ENCODE data around the gene ATG4C.

DNA sequence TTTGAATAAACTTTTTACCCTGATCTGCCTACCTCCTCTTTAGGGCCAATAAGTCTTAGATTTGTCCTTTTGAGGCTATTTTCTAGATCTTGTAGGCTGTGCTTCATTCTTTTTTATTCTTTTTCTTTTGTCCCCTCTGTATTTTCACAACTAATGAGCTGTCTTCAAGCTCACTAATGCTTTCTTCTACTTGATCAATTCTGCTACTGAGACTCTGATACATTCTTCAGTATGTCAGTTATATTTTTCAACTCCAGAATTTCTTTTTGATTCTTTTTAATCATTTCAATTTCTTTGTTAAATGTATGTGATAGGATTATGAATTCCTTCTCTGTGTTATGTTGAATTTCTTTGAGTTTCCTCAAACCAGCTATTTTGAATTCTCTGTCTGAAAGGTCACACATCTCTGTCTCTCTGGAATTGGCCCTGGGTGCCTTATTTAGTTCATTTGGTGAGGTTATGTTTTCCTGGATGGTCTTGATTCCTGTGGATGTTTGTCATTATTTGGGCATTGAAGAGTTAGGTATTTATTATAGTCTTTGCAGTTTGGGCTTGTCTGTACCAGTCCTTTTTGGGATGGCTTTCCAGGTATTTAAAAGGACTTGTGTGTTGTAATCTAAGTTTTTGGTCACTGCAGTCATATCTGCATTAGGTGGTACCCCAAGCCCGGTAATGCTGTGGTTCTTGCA is 11.2 kb upstream of the ATG4C start:
- TF ChIP-seq PBX3 (CRISPR knock-in tag; IDR thresholded peaks at IDR 0.05; ENCODE audit: borderline replicate concordance) = no peak
- no peak for TF ChIP-seq HNF4G (IDR thresholded peaks at IDR 0.05; ENCODE audit: borderline replicate concordance, low read depth, low read length)
- TF ChIP-seq HNF4G (CRISPR knock-in tag; IDR thresholded peaks at IDR 0.05; ENCODE audit: borderline replicate concordance, low read depth) = no peak
- no peak for TF ChIP-seq RFXANK (CRISPR knock-in tag; IDR thresholded peaks at IDR 0.05)
- TF ChIP-seq ZNF619 (CRISPR knock-in tag; IDR thresholded peaks at IDR 0.05) = no peak
- no peak for TF ChIP-seq EZH2 (conservative IDR thresholded peaks at IDR 0.05; ENCODE audit: low read depth, low read length)
- no peak for TF ChIP-seq JARID2 (CRISPR knock-in tag; IDR thresholded peaks at IDR 0.05; ENCODE audit: insufficient replicate concordance)
- TF ChIP-seq, protein P1, sequence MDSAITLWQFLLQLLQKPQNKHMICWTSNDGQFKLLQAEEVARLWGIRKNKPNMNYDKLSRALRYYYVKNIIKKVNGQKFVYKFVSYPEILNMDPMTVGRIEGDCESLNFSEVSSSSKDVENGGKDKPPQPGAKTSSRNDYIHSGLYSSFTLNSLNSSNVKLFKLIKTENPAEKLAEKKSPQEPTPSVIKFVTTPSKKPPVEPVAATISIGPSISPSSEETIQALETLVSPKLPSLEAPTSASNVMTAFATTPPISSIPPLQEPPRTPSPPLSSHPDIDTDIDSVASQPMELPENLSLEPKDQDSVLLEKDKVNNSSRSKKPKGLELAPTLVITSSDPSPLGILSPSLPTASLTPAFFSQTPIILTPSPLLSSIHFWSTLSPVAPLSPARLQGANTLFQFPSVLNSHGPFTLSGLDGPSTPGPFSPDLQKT (CRISPR knock-in tag; IDR thresholded peaks at IDR 0.05; ENCODE audit: borderline replicate concordance) = no peak
- TF ChIP-seq, protein P2, sequence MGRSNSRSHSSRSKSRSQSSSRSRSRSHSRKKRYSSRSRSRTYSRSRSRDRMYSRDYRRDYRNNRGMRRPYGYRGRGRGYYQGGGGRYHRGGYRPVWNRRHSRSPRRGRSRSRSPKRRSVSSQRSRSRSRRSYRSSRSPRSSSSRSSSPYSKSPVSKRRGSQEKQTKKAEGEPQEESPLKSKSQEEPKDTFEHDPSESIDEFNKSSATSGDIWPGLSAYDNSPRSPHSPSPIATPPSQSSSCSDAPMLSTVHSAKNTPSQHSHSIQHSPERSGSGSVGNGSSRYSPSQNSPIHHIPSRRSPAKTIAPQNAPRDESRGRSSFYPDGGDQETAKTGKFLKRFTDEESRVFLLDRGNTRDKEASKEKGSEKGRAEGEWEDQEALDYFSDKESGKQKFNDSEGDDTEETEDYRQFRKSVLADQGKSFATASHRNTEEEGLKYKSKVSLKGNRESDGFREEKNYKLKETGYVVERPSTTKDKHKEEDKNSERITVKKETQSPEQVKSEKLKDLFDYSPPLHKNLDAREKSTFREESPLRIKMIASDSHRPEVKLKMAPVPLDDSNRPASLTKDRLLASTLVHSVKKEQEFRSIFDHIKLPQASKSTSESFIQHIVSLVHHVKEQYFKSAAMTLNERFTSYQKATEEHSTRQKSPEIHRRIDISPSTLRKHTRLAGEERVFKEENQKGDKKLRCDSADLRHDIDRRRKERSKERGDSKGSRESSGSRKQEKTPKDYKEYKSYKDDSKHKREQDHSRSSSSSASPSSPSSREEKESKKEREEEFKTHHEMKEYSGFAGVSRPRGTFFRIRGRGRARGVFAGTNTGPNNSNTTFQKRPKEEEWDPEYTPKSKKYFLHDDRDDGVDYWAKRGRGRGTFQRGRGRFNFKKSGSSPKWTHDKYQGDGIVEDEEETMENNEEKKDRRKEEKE (IDR thresholded peaks at IDR 0.05) = no peak
- TF ChIP-seq GFI1 (CRISPR knock-in tag; IDR thresholded peaks at IDR 0.05; ENCODE audit: borderline replicate concordance) = no peak
- TF ChIP-seq CEBPB (IDR thresholded peaks at IDR 0.05; ENCODE audit: borderline replicate concordance, low read depth, low read length) = no peak
